HuH-7 (cell line): ENCODE results near the gene CXCL6.

Experiments used
- DNase-seq: peaks from one replicate; pipeline ENCODE4 v3.0.0; 2011; ENCODE audit warnings: low spot score

The CXCL6 gene

GRCh38 chr4:73836373-73837279 is at the start of gene CXCL6:
Gene CXCL6, plus strand, starts transcription at chr4:73836678. Its CDS starts 73 bp downstream, at chr4:73836751.
- DNase-seq = peak; percentile 37

DNA sequence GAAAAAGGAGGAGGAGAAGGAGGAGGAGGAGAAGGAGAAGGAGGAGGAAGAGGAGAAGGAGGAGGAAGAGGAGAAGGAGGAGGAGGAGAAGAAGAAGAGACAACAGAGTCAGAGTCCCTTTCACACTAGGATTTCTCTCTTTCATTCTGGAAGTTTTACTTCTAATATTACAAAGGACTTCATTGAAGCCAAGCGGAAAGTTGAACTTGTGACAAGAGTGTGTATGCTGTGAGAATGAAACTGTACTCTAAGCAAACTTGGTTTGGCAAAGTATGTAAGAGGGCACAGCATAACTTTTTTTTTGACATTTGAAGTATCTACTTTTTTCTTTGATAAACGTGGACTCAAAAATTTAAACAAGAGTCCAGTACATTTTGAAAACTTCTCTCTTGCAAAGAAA is 48.1 kb upstream of the CXCL6 start:
- DNase-seq = no peak

DNA sequence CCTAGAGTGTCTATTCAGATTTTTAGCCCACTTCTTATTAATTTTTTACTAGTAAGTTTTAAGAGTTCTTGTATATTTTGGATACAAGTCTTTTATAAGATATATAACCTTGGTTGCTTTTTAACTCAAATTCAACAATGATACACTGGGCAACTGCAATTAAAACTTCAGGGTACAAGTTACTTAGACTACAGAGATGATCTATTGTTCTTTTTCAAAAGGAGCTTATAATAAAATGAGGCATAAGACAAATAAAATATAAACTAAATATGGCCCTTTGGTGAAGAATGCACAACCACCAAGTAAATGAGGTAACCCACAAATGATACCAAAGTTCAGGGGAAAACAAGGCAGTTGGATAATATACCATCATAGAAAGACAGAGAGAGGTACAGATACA is 37.6 kb upstream of the CXCL6 start:
- DNase-seq = no peak

- no peak for DNase-seq
Observed at GRCh38 chr4:73800206-73800605, 36.3 kb upstream of the CXCL6 start.

DNA sequence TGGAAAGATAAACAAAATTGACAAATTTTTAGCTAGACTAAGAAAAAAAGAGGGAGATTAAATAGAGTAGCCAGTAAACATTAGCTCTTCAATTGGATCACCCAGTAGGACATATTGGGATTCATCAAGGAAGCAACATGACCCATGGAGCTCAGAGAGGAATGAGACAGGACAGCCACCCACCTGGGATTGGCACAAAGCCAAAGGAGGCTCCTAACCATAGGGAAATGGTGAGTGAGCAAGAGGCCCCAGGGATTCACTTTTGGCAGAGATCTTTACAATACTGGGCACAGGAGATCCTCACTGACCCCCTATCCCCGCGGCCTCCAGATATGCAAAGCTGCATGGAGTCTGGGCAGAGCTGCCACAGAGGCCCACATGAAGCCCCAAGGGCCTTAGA is 34.8 kb upstream of the CXCL6 start:
- DNase-seq = no peak

DNA sequence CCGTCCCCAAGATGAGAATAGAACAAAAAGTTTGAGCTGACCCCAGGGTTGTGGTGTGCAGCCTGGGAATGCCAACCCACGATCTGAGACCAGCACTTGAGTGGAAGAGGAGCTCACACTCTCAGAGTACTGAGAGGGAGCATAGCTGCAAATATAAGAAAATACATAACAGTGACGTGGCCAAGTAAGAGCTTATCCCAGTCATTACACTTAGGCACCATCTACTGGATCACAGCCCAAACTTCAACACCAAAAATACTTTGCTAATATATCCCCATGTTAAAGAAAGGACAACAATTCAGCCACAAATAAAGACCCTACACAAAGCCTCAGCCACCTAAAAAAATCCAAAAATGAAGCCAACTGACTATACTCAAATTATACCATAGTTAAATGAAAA is 33.3 kb upstream of the CXCL6 start:
- no peak for DNase-seq

- no peak for DNase-seq
Observed at GRCh38 chr4:73810191-73810590, 26.3 kb upstream of the CXCL6 start.

DNA sequence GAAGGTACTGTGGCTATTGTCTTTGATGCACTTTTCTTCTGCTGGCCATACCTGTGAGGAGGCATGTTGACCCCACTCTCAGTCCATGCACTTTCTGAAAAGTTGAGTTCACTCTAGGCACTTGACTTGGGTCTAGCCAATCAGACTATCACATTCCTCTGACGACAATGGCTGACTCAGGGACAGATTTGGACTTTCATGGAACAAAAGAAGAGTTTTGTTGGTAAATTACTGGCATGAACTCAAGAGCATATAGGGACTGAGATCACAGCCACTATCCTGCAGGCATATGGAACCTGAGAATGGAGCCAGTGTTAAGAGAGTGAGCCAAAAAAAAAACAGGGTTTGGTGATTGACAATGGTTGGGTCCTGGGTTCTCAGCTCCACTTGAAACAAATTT is 24.6 kb upstream of the CXCL6 start:
- no peak for DNase-seq

DNA sequence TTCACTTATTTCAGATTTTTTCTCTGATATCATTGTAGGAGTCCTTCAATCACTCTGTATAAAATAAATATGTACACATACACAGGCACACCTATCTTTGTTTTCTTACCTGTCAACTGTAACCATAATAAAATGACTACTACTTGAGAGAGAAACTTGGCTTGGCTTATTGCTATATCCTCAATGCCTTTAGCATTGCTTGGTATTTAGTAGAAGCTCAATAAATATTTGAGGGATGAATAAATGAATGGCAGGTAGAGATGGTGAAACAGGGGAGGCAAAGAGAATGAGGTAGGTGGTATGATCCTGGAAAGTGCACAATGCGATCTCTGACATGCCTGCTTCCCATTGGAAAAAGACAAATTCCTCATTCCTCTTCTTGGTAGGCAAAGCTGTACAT is 21.8 kb upstream of the CXCL6 start:
- no peak for DNase-seq

DNA sequence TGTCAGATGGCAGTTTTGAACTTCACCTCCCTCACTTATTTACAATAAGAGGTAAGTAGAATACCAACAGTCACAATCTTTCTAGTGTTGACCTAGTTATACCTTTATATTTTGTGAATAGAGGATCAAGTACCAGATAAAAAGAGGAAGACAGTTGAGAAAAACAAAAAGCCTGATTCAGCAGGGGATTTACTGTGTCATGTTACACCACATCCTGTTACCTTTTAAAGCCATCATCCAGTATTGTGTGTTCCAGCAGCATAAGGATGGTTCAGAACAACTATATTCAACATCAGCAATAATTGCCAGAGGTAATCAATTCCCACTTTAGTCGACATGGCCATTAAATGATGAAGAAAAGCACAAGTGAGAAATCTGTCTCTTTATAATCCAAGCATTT is 21.3 kb upstream of the CXCL6 start:
- DNase-seq = no peak

GRCh38 chr4:73816814-73817213 is 19.7 kb upstream of the CXCL6 start:
- no peak for DNase-seq

GRCh38 chr4:73817341-73817740 is 19.1 kb upstream of the CXCL6 start:
- no peak for DNase-seq

DNA sequence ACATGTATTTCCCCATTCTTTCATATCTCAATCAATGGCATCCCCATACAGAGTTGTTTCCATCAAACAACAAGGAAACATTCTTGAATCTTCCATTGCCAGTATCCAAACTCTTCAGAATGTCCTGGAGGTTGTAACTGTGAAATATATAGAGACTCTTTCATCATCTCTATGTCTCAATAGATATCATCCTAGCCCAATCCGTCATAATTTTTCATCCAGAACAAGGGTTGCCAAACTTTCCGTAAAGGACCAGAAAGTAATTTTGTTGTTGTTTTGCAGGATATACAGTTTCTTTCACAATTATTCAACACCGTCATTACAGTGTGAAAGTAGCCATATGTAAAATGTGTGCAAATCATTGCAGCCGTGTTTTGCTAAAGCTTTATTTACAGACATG is 15.2 kb upstream of the CXCL6 start:
- no peak for DNase-seq

DNA sequence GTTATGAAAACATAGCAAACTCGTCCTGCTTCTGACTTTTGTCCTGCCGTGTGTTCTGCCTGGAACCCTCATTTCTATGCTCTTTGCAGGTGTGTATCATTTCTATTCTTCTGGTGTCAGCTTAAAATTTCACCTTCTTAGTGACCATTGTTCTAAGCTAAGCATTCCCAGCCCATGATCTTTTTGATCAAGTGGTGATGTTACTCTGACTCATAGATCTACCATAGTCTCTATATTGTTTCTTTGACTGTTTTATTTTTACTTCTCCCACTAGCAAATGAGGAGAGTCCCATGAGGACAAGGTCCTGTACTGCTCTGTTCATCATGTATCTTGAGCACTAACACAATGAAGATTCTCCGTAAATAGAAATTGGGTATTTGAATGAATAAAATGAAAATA is 14.1 kb upstream of the CXCL6 start:
- no peak for DNase-seq

- no peak for DNase-seq
Observed at GRCh38 chr4:73822812-73823504, 13.5 kb upstream of the CXCL6 start.

- no peak for DNase-seq
Observed at GRCh38 chr4:73823760-73824159, 12.7 kb upstream of the CXCL6 start.

GRCh38 chr4:73828956-73829355 is 7.5 kb upstream of the CXCL6 start:
- DNase-seq = no peak

- no peak for DNase-seq
Observed at GRCh38 chr4:73831569-73831968, 4.9 kb upstream of the CXCL6 start.

- no peak for DNase-seq
Observed at GRCh38 chr4:73832651-73833237, 3.7 kb upstream of the CXCL6 start.

- no peak for DNase-seq
Observed at GRCh38 chr4:73839071-73839470, 2.6 kb downstream of the CXCL6 start.

- no peak for DNase-seq
Observed at GRCh38 chr4:73839715-73840114, 3.2 kb downstream of the CXCL6 start.

- DNase-seq = no peak
Observed at GRCh38 chr4:73841243-73841925, 4.9 kb downstream of the CXCL6 start.

GRCh38 chr4:73842696-73843095 is 6.2 kb downstream of the CXCL6 start:
- no peak for DNase-seq
